Right ventricle myocardium superior (tissue), 1 donor: Measurements from ENCODE around the gene EIF4G3. TPM values are rescaled to one million over a fixed set of nuclear protein-coding genes. Genes with fewer than 3 reads are reported as not detected.
"Not testable (repeated sequence)": the region's sequence is repeated elsewhere in the genome, so short reads cannot be mapped to it uniquely, and the experiment has no call there.

Experiments used
- ATAC-seq: fragments of 200-7000 bp; cut with Tn5 transposase; one replicate; pipeline ENCODE4 v1.9.1; 2020; ENCODE audit warnings: mild to moderate bottlenecking; ENCODE audit not compliant: poor library complexity
- DNase-seq: peaks from one replicate; pipeline ENCODE4 v3.0.0-alpha.2; 2020
- intact Hi-C: fragments of 100-400 bp; cut with DNase I; formaldehyde crosslinking; loops from one replicate; pipeline ENCODE4 v1.11.2; 2022
- long read RNA-seq: library from polyadenylated mRNA; unstranded; transcript quantifications from one replicate; pipeline ENCODE4 v2.0.0, GENCODE V29; 2021
- total RNA-seq: library from RNA; stranded (reverse); fragmentation: NEBNext Ultra II Directional; extraction: Animal tissue kit (Norgen Biotek cat#: 25700); gene quantifications from one replicate; pipeline ENCODE4 v1.2.1, GENCODE V29; 2021
- donor health status: DM: no; HTN: yes; CAD: no; lungs with severe emphysema.

Gene EIF4G3
- total RNA-seq: 24.7 TPM
- long read RNA-seq, partial matches to known transcripts: 12 of 17 reads
- long read RNA-seq, other reads (novel, unspliced or antisense): 5 of 17 reads

DNA sequence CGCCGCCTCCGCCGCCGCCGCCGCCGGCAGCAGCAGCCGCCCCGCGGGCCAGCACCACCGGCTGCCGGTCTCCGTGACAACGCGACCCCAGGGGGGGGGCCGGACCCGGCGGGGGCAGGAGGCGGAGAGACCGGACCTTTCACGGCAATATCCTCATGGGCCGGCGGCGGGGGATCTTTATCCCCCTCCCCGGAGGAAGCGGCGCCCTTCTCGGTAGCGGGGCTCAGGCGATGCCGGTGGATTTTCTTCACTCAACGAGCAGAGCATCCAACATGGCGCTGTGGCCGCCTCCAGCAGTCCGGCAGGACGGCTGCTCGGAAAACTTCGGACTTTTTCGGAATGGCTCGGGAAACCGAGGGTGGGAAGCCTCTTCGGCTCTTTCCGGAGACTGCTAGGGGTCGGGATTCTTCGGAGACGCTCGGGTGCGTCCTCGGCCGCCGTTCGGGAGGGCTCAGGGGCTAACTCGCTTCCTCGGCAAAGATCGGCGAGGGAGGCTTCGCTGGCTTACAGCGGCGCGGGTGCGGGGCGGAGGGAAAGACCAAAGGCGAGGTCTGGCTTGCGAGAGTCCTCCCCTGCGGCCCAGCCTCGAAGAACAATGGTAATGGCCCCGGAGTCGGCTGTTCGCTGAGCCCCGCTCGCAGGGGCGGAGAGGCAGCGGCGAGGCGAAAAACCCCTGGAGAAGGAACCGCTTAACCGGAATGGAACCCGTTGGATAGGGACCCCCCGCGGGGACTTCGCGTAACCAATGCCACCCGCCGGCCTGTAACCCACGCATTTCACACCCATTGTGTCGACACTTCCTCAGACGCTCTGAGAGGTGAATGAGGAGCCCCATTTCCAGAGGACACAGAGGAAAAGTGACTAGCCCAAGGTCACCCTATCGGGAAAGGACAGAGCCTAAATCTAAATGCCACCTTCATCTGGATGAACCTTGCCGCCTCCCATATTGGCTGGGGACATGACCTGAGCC lies at the start of gene EIF4G3:
EIF4G3 (minus strand) TSS at position 312 of the 970 bp plus-strand sequence. CDS start 174,155 bp downstream, outside the sequence.
- DNase-seq: peak; percentile 99
- peak; percentile 98 for ATAC-seq
- intact Hi-C loops: no loop called here

- intact Hi-C loops: no loop called here
- ATAC-seq (no peak), DNase-seq (no peak)
These were observed 48.4 kb upstream of the EIF4G3 start for GRCh38 chr1:21225065-21225464.

GRCh38 chr1:21220815-21221214 lies 44.1 kb upstream of the EIF4G3 start:
- ATAC-seq: peak; percentile 17
- DNase-seq: no peak
- intact Hi-C loops: no loop called here

DNA sequence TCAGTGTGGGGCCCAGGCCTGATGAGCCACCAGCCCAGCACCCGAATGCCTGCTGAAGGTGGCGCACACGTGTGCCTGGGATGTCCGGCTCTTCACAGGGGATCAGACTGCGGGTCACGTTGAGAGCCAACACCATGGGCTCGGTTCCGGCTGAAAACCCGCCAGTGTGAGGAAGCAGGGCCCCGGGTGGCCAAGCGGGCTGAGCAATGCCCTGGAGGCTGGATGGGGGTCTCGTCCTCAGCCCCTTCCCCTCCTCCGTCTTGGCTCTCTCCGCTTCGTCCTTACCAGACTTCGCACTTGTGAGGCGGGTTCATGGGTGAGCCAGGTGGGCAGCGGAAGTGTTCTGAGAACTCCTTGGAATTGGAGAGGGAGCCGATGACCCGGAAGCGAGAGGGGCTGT lies 43.0 kb upstream of the EIF4G3 start:
- intact Hi-C loops: no loop called here
- DNase-seq (no peak), ATAC-seq (no peak)

GRCh38 chr1:21217812-21218596 lies 41.3 kb upstream of the EIF4G3 start:
- ATAC-seq (peak; percentile 20), DNase-seq (peak; percentile 64)
- intact Hi-C loops: no loop called here

DNA sequence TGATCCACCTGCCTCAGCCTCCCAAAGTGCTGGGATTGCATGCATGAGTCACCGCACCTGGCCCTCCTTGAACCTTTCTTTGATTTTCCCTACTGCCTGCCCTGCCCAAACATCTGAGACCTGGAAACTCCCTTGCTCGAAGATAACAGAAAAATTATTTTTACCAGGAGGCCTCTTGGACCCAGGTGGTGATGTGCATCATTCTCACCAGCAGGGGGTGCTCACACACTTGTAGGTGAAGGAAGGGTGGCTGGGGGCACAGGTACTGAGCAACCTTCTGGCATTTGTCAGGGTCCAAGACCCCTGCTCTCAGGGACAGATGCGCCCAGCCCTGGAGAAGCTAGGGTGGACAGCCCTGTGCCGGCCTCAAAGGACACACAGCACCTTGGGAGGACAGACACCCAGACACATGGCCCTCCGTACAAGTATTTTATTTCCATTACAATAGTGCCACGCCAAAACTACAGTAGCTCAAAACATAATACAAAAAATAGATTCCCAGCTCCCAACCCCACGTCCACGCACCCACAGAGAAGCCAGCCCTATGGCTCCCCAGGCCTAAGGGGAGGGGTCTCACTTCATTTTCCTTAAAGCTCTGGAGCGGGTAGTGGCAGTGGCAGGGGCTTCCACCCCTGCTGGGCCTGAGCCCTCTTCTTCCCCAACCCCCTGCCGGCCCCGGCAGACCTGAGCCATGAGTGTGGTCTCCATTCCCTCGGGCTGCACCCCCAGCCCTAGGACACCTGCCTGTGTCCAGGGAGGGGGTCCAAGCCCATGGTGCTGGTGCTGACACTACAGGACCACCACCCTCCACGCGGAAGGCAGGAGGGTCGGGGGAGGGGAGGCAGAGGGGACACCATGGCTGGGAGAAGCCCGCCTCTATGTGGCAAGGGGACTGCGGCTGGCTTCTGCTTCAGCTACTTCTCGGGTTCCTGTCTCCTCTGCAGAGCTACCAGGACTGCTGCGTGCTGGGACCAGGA lies 40.4 kb upstream of the EIF4G3 start:
- ATAC-seq (peak; percentile 18), DNase-seq (no peak)
- intact Hi-C loops: no loop called here

DNA sequence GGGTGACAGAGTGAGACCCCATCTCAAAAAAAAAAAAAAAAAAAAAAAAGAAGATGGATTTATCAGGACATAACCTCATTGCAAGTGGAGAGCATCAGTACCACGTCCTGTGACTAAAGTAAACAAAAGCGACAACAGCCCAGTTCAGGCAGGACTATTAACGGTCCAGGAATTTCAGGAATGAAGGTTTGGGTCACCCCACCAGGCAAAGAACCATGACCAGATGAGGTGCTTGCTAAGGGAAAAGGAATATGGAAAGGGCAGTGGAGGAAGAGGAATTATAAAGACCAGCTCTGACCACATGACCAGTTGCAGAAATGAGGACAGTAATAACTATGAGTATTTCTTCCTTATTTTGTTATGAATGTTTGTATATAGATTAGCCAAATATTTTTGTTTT lies 35.4 kb upstream of the EIF4G3 start:
- DNase-seq (no peak), ATAC-seq (no peak)
- intact Hi-C loops: no loop called here

DNA sequence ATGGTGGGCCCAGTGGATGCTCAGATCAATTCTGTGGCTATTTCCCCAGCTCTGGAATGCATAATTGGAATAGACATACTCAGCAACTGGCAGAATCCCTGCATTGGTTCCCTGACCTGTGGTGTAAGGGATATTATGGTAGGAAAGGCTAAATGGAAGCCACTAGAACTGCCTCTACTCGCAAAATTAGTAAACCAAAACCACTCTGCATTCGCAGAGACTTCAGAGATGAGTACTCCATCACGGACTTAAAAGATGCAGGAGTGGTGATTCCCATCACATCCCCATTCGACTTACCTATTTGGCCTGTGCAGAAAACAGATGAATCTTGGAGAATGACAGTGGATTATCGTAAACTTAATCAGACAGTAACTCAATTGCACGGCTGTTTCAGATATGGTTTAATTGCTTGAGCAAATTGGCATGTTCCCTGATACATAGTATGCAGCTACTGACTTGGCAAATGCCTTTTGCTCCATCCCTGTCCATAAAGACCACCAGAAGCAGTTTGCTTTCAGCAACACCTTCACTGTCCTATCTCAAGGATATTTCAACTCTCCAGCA lies 31.5 kb upstream of the EIF4G3 start:
- ATAC-seq, DNase-seq, intact Hi-C loops: not testable (repeated sequence)

DNA sequence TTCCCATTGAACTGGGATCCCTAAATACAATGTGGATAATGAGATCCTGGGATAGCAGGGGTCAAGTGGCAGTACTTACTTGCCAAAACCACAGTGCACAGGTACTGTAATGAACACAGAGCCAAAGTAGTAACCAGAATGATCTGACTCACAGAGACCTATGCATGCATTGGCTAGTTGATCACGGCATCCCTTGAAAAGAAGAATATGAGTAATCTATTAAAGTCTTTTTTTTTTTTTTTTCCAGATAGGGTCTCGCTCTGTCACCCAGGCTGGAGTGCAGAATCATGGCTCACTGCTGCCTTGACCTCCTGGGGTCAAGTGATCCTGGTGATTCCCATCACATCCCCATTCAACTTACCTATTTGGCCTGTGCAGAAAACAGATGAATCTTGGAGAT lies 29.4 kb upstream of the EIF4G3 start:
- DNase-seq (no peak), ATAC-seq (no peak)
- intact Hi-C loops: no loop called here

DNA sequence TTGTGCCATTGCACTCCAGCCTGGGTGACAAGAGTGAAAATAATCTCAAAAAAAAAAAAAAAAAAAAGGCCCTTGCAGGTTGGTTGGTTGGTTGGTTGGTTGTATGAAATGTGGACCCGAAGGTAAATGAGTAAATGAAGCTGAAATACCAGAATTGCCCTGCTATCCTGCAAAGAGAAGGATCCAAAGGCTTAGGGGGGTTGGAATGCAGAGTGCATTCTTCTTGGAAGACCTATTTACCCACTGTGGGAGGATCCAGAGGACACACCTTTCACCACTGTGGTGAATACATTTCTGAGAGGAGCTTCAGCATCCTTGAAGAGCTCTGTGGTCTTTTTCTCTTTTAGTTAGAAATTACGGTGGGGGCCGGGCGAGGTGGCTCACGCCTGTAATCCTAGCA lies 28.7 kb upstream of the EIF4G3 start:
- no peak for DNase-seq
- intact Hi-C loops: no loop called here
- ATAC-seq: no peak

DNA sequence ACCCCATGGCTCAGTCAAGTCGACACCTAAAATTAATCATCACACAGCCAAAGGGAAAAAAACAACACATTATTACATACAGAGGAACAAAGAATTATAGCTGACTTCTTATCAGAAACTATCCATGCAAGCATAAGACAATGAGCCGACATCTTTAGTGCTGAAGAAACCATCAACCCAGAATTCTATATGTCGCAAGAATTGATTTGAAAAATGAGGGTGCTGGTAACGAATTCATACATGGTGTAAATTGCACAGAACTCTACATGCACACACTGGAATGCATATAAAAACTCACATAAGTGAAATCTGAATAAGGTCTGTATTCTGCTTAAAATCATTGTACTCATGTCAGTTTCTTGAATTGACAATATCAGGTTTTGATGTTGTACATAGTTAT lies 25.0 kb upstream of the EIF4G3 start:
- ATAC-seq (no peak), DNase-seq (no peak)
- intact Hi-C loops: no loop called here

DNA sequence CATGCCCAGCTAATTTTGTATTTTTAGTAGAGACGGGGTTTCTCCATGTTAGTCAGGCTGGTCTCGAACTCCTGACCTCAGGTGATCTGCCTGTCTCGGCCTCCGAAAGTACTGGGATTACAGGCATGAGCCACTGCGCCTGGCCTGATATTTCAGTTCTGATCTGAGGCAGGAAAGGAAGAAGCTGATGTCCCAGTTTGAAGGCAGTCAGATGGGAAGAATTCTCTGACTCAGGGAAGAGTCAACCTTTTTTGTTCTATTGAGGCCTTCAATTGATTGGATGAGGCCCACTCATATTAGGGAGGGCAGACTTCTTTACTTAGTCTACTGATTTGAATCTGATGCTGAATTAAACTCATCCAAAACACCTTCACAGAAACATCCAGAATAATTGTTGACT lies 24.5 kb upstream of the EIF4G3 start:
- ATAC-seq, DNase-seq, intact Hi-C loops: not testable (repeated sequence)

GRCh38 chr1:21200767-21201166 lies 24.1 kb upstream of the EIF4G3 start:
- intact Hi-C loops: no loop called here
- DNase-seq (no peak), ATAC-seq (no peak)

GRCh38 chr1:21198929-21199328 lies 22.2 kb upstream of the EIF4G3 start:
- DNase-seq: no peak
- ATAC-seq: no peak
- intact Hi-C loops: no loop called here

DNA sequence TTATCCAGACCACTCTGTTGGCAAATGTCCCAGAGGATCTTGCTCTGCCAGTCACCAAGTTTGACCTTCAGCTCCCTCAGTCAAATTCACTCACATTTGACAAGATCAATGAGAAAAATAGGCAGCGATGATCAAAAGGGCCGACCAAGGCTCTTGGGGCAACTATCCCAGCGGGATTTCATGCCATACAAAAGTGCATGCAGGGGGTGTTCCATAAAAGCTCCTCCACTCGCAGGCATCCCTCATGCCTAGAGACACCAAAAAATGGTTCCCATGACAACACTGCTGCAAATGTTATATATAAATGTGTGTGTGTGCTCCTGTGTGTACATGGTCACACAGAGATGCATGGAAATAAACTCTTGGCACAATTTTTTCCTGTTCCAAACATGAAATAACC lies 16.2 kb upstream of the EIF4G3 start:
- intact Hi-C loops: loop anchor here (5.0 kb wide), 1 partner anchor 206 kb away; no protein-coding TSS in a partner anchor
- no peak for DNase-seq
- ATAC-seq: no peak

GRCh38 chr1:21192284-21192683 lies 15.6 kb upstream of the EIF4G3 start:
- no peak for ATAC-seq
- no peak for DNase-seq
- intact Hi-C loops: loop anchor here (5.0 kb wide), 1 partner anchor 205 kb away; no protein-coding TSS in a partner anchor

DNA sequence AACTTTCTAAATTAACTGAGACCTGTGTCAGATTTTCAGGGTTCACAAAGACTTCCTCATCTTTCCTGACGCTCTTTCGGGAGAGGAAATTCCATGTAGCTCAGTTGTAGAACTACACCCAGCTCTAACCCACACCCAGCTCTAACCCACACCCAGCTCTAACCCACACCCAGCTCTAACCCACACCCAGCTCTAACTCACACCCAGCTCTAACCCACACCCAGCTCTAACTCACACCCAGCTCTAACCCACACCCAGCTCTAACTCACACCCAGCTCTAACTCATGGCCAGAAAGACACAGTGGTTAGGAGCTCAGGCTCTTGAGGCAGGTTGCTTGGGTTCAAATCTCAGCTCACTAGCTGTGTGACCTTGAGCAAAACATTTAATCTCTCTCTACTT lies 14.1 kb upstream of the EIF4G3 start:
- DNase-seq: not testable (repeated sequence)
- intact Hi-C loops: loop anchor here (5.0 kb wide), 1 partner anchor 203 kb away; no protein-coding TSS in a partner anchor
- peak; percentile 29 for ATAC-seq
